H1 (cell line): ENCODE results near the gene ALDH4A1. TPM values are rescaled to one million over a fixed set of nuclear protein-coding genes. Genes with fewer than 3 reads are reported as not detected.

ENCODE experiments used
- CTCF ChIA-PET: fragments of 300-600 bp; sonication (Branson Sonifier 250); formaldehyde crosslinking; loops from one replicate; lab custom pipeline; 2021; ENCODE audit not compliant: partially characterized antibody; lab: Charles Lee
- POLR2A ChIA-PET: fragments of 300-600 bp; sonication (Branson Sonifier 250); formaldehyde crosslinking; loops from one replicate; lab custom pipeline; 2021; ENCODE audit warnings: inconsistent platforms; ENCODE audit not compliant: partially characterized antibody; lab: Charles Lee
- DNase-seq, 2 experiments: peaks; one replicate each; pipeline versions ENCODE4 v3.0.0 to v3.0.0-alpha.2; 2010 to 2022; ENCODE audit warnings: low spot score in 2 of 2, low read depth in 1 of 2, mixed read lengths in 1 of 2
- FAIRE-seq: peaks from 2 replicates; lab custom pipeline; 2011; peaks lifted over from hg19 to GRCh38; lab: Jason Lieb, UNC
- H2AFZ ChIP-seq: 2 replicates; pipeline ENCODE4 v1.8.1; 2012; ENCODE audit warnings: low read length, inconsistent platforms
- H2AK5ac ChIP-seq: 2 replicates; pipeline ENCODE4 v1.6.1; 2013; ENCODE audit warnings: low read depth, low read length
- H2BK120ac ChIP-seq: replicated peaks from 2 replicates; pipeline ENCODE3; 2013; ENCODE audit warnings: low read depth, low read length, inconsistent platforms
- H2BK12ac ChIP-seq: 2 replicates; pipeline ENCODE4 v1.6.1; 2013; ENCODE audit warnings: low read depth, low read length
- H2BK15ac ChIP-seq: 2 replicates; pipeline ENCODE4 v1.6.1; 2013; ENCODE audit warnings: low read length
- H2BK20ac ChIP-seq: 2 replicates; pipeline ENCODE4 v1.6.1; 2013; ENCODE audit warnings: low read length
- H2BK5ac ChIP-seq: 2 replicates; pipeline ENCODE4 v1.6.1; 2013; ENCODE audit warnings: low read depth, low read length
- H3K14ac ChIP-seq: 2 replicates; pipeline ENCODE4 v1.6.1; 2013; ENCODE audit warnings: inconsistent platforms; ENCODE audit not compliant: insufficient read length
- H3K18ac ChIP-seq: 2 replicates; pipeline ENCODE4 v1.6.1; 2013; ENCODE audit warnings: low read length; ENCODE audit errors: extremely low read depth
- H3K23ac ChIP-seq: 2 replicates; pipeline ENCODE4 v1.6.1; 2013; ENCODE audit warnings: inconsistent platforms; ENCODE audit not compliant: insufficient read length
- H3K23me2 ChIP-seq: 2 replicates; pipeline ENCODE4 v1.6.1; 2013; ENCODE audit warnings: low read depth, low read length
- H3K27ac ChIP-seq: 2 replicates; pipeline ENCODE4 v1.6.1; 2011; ENCODE audit warnings: low read depth, low read length, inconsistent platforms
- H3K27me3 ChIP-seq, 4 experiments: replicated peaks in 1 of 4; 1 replicate in 1 of 4; 2 replicates in 3 of 4; pipeline versions ENCODE4 v1.6.1 to v1.8.1; 2011 to 2013; ENCODE audit warnings: low read length in 3 of 4, mild to moderate bottlenecking in 3 of 4, inconsistent platforms in 2 of 4, mixed read lengths in 2 of 4, moderate library complexity in 1 of 4; ENCODE audit not compliant: control insufficient read depth in 3 of 4, insufficient read depth in 3 of 4; ENCODE audit errors: extremely low read depth in 1 of 4
- H3K36me3 ChIP-seq, 4 experiments: 2 replicates each; pipeline versions ENCODE4 v1.6.1 to v1.8.1; 2011 to 2013; ENCODE audit warnings: mild to moderate bottlenecking in 4 of 4, low read length in 3 of 4, moderate library complexity in 2 of 4, control low read depth in 1 of 4, inconsistent platforms in 1 of 4; ENCODE audit not compliant: insufficient read depth in 4 of 4, control insufficient read depth in 2 of 4
- H3K4ac ChIP-seq: replicated peaks from 2 replicates; pipeline ENCODE3; 2013; ENCODE audit warnings: low read length, low read depth, mixed read lengths, inconsistent platforms; ENCODE audit not compliant: insufficient read length
- H3K4me1 ChIP-seq, 4 experiments: replicated peaks in 1 of 4; 1 replicate in 1 of 4; 2 replicates in 3 of 4; pipeline versions ENCODE4 v1.6.1 to v1.8.1; 2011 to 2013; ENCODE audit warnings: low read length in 3 of 4, inconsistent platforms in 2 of 4, mixed read lengths in 1 of 4; ENCODE audit not compliant: insufficient read depth in 4 of 4, control insufficient read depth in 3 of 4
- H3K4me2 ChIP-seq, 2 experiments: 2 replicates each; pipeline versions ENCODE4 v1.6.1 to v1.8.1; 2011 to 2013; ENCODE audit warnings: low read depth in 2 of 2, low read length in 2 of 2, control low read depth in 1 of 2, inconsistent platforms in 1 of 2, mild to moderate bottlenecking in 1 of 2; ENCODE audit not compliant: insufficient read depth in 1 of 2
- H3K4me3 ChIP-seq, 4 experiments: fragments of 200-600, 300-600 bp in 1 of 4; sonication (generic), shearing (Covaris generic), sonication (Bioruptor Twin) in 1 of 4; 2 replicates each; pipeline versions ENCODE4 v1.5.1 to v1.8.1; 2011 to 2016; ENCODE audit warnings: low read length in 4 of 4, low read depth in 3 of 4, control low read depth in 2 of 4, inconsistent platforms in 2 of 4, mild to moderate bottlenecking in 2 of 4, mixed read lengths in 1 of 4, moderate library complexity in 1 of 4; ENCODE audit not compliant: insufficient read depth in 2 of 4; ENCODE audit errors: extremely low read depth in 1 of 4
- H3K56ac ChIP-seq: replicated peaks from 2 replicates; pipeline ENCODE3; 2013; ENCODE audit warnings: low read depth, mild to moderate bottlenecking, mixed read lengths, low read length, inconsistent platforms; ENCODE audit not compliant: insufficient read length
- H3K79me1 ChIP-seq: 2 replicates; pipeline ENCODE4 v1.6.1; 2013; ENCODE audit warnings: low read depth, low read length, control low read depth
- H3K79me2 ChIP-seq, 2 experiments: 2 replicates each; pipeline versions ENCODE4 v1.6.1 to v1.8.1; 2012 to 2013; ENCODE audit warnings: low read length in 2 of 2, mild to moderate bottlenecking in 2 of 2, inconsistent platforms in 1 of 2; ENCODE audit not compliant: insufficient read depth in 2 of 2, control insufficient read depth in 1 of 2
- H3K9ac ChIP-seq, 4 experiments: replicated peaks in 1 of 4; 1 replicate in 1 of 4; 2 replicates in 3 of 4; pipeline versions ENCODE4 v1.6.1 to v1.8.1; 2011 to 2013; ENCODE audit warnings: low read depth in 3 of 4, low read length in 3 of 4, control low read depth in 2 of 4, mild to moderate bottlenecking in 2 of 4, moderate library complexity in 2 of 4, inconsistent platforms in 1 of 4; ENCODE audit errors: extremely low read depth in 1 of 4
- H3K9me3 ChIP-seq, 2 experiments: 2 replicates each; pipeline versions ENCODE4 v1.6.1 to v1.8.1; 2012 to 2013; ENCODE audit warnings: mild to moderate bottlenecking in 2 of 2, moderate library complexity in 2 of 2, control low read depth in 1 of 2, inconsistent platforms in 1 of 2, low read depth in 1 of 2, low read length in 1 of 2, mixed read lengths in 1 of 2; ENCODE audit not compliant: insufficient read depth in 2 of 2
- H4K20me1 ChIP-seq, 2 experiments: replicated peaks in 1 of 2; 2 replicates each; pipeline versions ENCODE3 to v1.8.1; 2011 to 2013; ENCODE audit warnings: inconsistent platforms in 2 of 2, low read length in 2 of 2, mild to moderate bottlenecking in 1 of 2; ENCODE audit not compliant: insufficient read depth in 2 of 2, control insufficient read depth in 1 of 2
- H4K5ac ChIP-seq: 2 replicates; pipeline ENCODE4 v1.6.1; 2013; ENCODE audit warnings: low read length, low read depth, mixed read lengths, inconsistent platforms; ENCODE audit not compliant: insufficient read length
- H4K8ac ChIP-seq: 2 replicates; pipeline ENCODE4 v1.8.0; 2013; ENCODE audit warnings: mild to moderate bottlenecking, moderate library complexity, low read length, inconsistent platforms; ENCODE audit not compliant: insufficient read depth; ENCODE audit errors: extremely low read depth
- H4K91ac ChIP-seq: replicated peaks from 2 replicates; pipeline ENCODE3; 2013; ENCODE audit warnings: low read length, mixed read lengths, inconsistent platforms; ENCODE audit not compliant: insufficient read length
- EP300 ChIP-seq, 2 experiments: IDR thresholded peaks; 1 replicate in 1 of 2; 2 replicates in 1 of 2; pipeline ENCODE4 v1.6.1; 2011 to 2012; ENCODE audit warnings: low read depth in 2 of 2, low read length in 2 of 2, mild to moderate bottlenecking in 2 of 2, borderline replicate concordance in 1 of 2, inconsistent platforms in 1 of 2, moderate library complexity in 1 of 2
- RAD21 ChIP-seq, 2 experiments: IDR thresholded peaks in 1 of 2; conservative IDR thresholded peaks in 1 of 2; 2 replicates each; pipeline ENCODE4 v1.6.1; 2011; ENCODE audit warnings: low read depth in 2 of 2, low read length in 2 of 2, improper control_type of control experiment in 1 of 2, inconsistent platforms in 1 of 2, mild to moderate bottlenecking in 1 of 2, moderate library complexity in 1 of 2
- WGBS, 2 experiments: shearing (Covaris generic) in 1 of 2; methylation state at CpG; one replicate each; pipeline versions ENCODE4 v1.1.6 to v1.1.7; 2013 to 2015; ENCODE audit warnings: low lambda C conversion rate in 2 of 2, mixed read lengths in 2 of 2, inconsistent platforms in 1 of 2, low coverage in 1 of 2, missing lambda C conversion rate in 1 of 2; ENCODE audit not compliant: insufficient replicate concordance in 2 of 2, insufficient coverage in 1 of 2, insufficient read length in 1 of 2; ENCODE audit errors: extremely low coverage in 1 of 2, missing lambda C conversion rate in 1 of 2; 5-methylcytosine and 5-hydroxymethylcytosine counted together
- polyA plus RNA-seq, 7 experiments: library from polyadenylated mRNA; depleted of rRNA in 3 of 7; stranded (reverse) in 5 of 7; unstranded in 2 of 7; fragments of >200 nt in 5 of 7; fragments of 200-250 nt in 2 of 7; gene quantifications; 1 replicate in 5 of 7; 2 replicates in 1 of 7; 4 replicates in 1 of 7; pipeline versions ENCODE4 v1.2.1 to v1.2.3, GENCODE V29; 2011 to 2013; ENCODE audit warnings: missing spikeins in 2 of 7, mixed read lengths in 2 of 7
- total RNA-seq: library from RNA; stranded (reverse); fragmentation: NEBNext Ultra II Directional; extraction: Animal tissue kit (Norgen Biotek cat#: 25700); gene quantifications from 2 replicates; pipeline ENCODE4 v1.2.1, GENCODE V29; 2021

The ALDH4A1 gene
- total and polyA plus RNA-seq, 2 of the 8 experiments (the other 6 are each of a cell fraction or from before 2014, with no cell fraction given), result 30.3 to 35.9 TPM

- Histone ChIP-seq H3K56ac (no peak overlapping the region), H3K27me3 (no peaks in the 10 kb centered on the region), H3K23ac (no peak overlapping the region), H3K4ac (no peak overlapping the region), H3K14ac (no peak overlapping the region), H2BK5ac (no peak overlapping the region), H2BK120ac (no peak overlapping the region), H4K8ac (no peak overlapping the region), H4K20me1 (peaks cover 4% of the 10 kb centered on the region in 2 experiments), H2BK15ac (no peak overlapping the region), H2BK20ac (no peak overlapping the region), H3K9ac (no peak overlapping the region), H4K5ac (no peak overlapping the region), H3K36me3 (no peaks in the 10 kb centered on the region; a peak in 2 of 8 replicates), H3K4me1 (no peaks in the 10 kb centered on the region), H3K9me3 (no peaks in the 10 kb centered on the region), H3K27ac (no peak overlapping the region), H3K79me2 (no peaks in the 10 kb centered on the region), H3K79me1 (no peaks in the 10 kb centered on the region), H3K4me3 (no peak overlapping the region), H3K23me2 (no peaks in the 10 kb centered on the region), H2BK12ac (no peak overlapping the region), H2AFZ (no peak overlapping the region), H2AK5ac (no peak overlapping the region), H3K18ac (no peak overlapping the region), H3K4me2 (no peak overlapping the region), H4K91ac (no peak overlapping the region)
- DNase-seq (no peak), FAIRE-seq (no peak)
- ChIA-PET CTCF (interaction anchor here (0.6 to 4.9 kb wide), 8 partner anchors 11 to 786 kb away, joined by 3 to 45 read pairs (median 4); partner anchors contain the start of gene TAS1R2), POLR2A (no interaction called here)
- 78% methylated on average over 7 of the region's 8 CpGs; no CpG with 5 or more reads in 1 of the 2 experiments for WGBS, 2 experiments
- TF ChIP-seq EP300 (IDR thresholded peaks at IDR 0.05; ENCODE audit: borderline replicate concordance in 1 of 2, low read depth in 2 of 2, low read length in 2 of 2) (no peak), RAD21 (IDR thresholded peaks at IDR 0.05 in 1 of 2, conservative IDR thresholded peaks at IDR 0.05 in 1 of 2; ENCODE audit: low read depth in 2 of 2, low read length in 2 of 2) (peak in 1 of 2 experiments; percentile 12; a peak in 1 of 4 replicates)
Observed at GRCh38 chr1:18872071-18872611, 30.2 kb downstream of the ALDH4A1 start.
